Thoracic aorta (tissue), 2 donors: Measurements from ENCODE around the gene TBXA2R. TPM values are rescaled to one million over a fixed set of nuclear protein-coding genes. Genes with fewer than 3 reads are reported as not detected.

Source experiments
- ATAC-seq: fragments of 150-250 bp; one replicate; pipeline ENCODE4 v1.8.0; 2017; ENCODE audit warnings: low read depth; ENCODE audit not compliant: insufficient number of reproducible peaks, low FRiP score
- DNase-seq: peaks from one replicate; pipeline ENCODE4 v3.0.0-alpha.2; 2020; ENCODE audit warnings: low spot score
- H3K27ac ChIP-seq, 2 donors: fragments of 200-600 bp; sonication (generic); 1 replicate in 1 of 2; 2 replicates in 1 of 2; pipeline ENCODE4 v1.5.1; 2016; ENCODE audit warnings: mild to moderate bottlenecking in 2 of 2, moderate library complexity in 2 of 2
- H3K27me3 ChIP-seq: fragments of 200-600 bp; sonication (generic); replicated peaks from 2 replicates; pipeline ENCODE4 v1.6.0; 2016; ENCODE audit warnings: mild to moderate bottlenecking; ENCODE audit not compliant: insufficient read depth
- H3K36me3 ChIP-seq: fragments of 200-600 bp; sonication (generic); one replicate; pipeline ENCODE4 v1.5.1; 2016
- H3K4me1 ChIP-seq, 2 donors: fragments of 200-600 bp; sonication (generic); 1 replicate in 1 of 2; 2 replicates in 1 of 2; pipeline versions ENCODE4 v1.5.1 to v1.6.0; 2016; ENCODE audit warnings: low read depth in 2 of 2, mild to moderate bottlenecking in 1 of 2; ENCODE audit not compliant: control insufficient read depth in 1 of 2
- H3K4me3 ChIP-seq: fragments of 200-600 bp; sonication (generic); 2 replicates; pipeline ENCODE4 v1.5.1; 2016; ENCODE audit warnings: mild to moderate bottlenecking
- H3K9me3 ChIP-seq: fragments of 200-600 bp; sonication (generic); 2 replicates; pipeline ENCODE4 v1.5.1; 2016
- CTCF ChIP-seq: fragments of 200-600 bp; sonication (generic); IDR thresholded peaks from one replicate; pipeline ENCODE4 v1.5.1; 2019; ENCODE audit warnings: antibody characterized with exemption
- total RNA-seq, 2 donors: library from RNA; depleted of rRNA; stranded (reverse); fragments of >200 nt; gene quantifications; one replicate each; pipeline versions ENCODE4 v1.1.0 to v1.2.3, GENCODE V29; 2016

The TBXA2R gene
- total RNA-seq, 2 donors from 2014 or later = 29.4 to 39.1 TPM

DNA sequence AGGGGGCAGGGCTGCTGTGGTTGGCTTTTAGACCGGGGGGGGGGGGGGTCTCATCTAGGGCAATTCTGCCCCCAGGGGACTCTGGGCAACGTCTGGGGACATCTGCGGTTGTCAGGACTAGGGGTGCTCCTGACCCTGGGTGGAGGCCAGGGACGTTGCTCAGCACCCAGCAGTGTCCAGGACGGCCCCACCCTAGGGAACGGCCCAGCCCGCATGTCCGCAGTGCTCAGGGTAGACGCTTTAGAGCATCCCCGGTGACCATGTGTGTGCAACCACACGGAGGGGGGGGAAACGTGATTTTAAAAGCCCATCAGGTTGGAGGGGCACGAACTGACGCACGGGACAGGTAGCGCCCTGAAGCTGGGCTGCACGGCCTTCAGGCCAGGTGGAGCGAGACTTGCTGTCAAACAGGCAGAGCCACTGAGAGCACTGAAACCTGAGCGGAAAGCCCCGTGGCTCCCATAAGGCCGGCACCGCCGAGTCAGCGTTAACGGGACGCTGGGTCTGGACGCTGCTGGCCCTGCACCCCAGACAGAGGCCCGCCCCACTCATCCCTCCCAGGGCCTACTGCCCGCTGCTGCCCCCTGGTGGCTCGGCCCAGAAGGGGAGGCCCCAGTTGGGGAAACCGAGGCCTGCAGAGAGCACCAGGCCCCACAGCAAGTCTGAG lies 11.6 kb upstream of the TBXA2R start:
- Histone ChIP-seq H3K27me3 (no peaks in the 10 kb centered on the region), H3K9me3 (no peaks in the 10 kb centered on the region), H3K4me3 (peak overlapping the region; percentile 22), H3K36me3 (peaks cover 19% of the 10 kb centered on the region), H3K4me1 (peaks cover 3 to 4% of the 10 kb centered on the region in 2 donors), H3K27ac (no peak overlapping the region)
- DNase-seq (no peak), ATAC-seq (no peak)
- peak; percentile 99 for TF ChIP-seq CTCF

DNA sequence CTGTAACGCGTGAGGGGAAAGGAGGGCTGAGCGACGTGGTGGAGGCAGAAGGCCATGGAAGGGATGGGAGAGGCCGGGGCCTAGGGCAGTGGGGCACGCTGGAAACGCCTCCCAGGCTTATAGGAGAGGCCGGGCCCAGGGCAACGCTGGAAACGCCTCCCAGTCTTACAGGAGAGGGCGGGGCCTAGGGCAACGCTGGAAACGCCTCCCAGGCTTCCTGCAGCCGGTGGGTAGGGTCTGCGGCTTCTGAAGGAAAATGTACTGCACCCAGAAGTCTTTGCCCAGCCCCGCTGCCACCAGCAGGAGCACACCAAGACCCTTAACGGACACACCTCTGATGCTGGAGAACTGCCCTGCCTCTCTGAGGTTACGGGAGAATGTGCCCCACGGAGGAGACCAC lies 10.8 kb upstream of the TBXA2R start:
- Histone ChIP-seq H3K27me3 (no peaks in the 10 kb centered on the region), H3K36me3 (peaks cover 19% of the 10 kb centered on the region), H3K4me3 (no peak overlapping the region), H3K9me3 (no peaks in the 10 kb centered on the region), H3K4me1 (peaks cover 3 to 4% of the 10 kb centered on the region in 2 donors), H3K27ac (no peak overlapping the region)
- ATAC-seq = no peak
- DNase-seq = no peak
- no peak for TF ChIP-seq CTCF

DNA sequence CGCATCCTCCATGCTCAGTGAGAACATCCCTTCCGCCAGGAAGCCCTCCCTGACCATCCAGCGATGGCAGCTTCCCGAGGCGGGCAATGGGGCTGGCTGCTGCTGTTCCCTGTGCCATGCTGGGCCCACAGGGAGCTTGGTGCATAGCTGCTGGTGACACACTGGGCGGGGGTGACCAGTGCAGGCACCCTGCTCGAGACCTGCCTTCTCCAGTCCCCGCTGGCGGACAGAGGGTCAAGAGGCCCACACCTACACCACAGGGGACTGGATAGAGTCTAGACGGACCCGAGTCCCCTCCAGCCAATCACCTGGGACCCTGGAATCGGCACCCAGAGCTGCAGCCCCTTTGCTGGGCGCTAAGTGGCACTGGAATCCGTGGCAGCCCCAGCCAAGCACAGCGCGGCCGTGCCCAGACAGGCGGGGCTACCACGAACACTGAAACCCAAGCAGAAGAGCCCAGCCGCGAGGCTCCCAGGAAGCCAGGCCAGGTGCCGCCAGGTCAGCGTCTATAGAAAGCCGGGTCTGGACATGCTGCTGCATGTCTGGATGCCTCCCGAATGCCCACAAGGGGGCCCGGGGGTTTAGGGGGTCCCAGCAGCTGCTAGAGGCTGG lies 9.0 kb upstream of the TBXA2R start:
- H3K27me3 ChIP-seq = no peaks in the 10 kb centered on the region
- H3K4me3 ChIP-seq = no peak overlapping the region
- H3K27ac ChIP-seq = no peak overlapping the region
- no peak for TF ChIP-seq CTCF
- DNase-seq = no peak
- ATAC-seq = no peak
- no peaks in the 10 kb centered on the region for H3K9me3 ChIP-seq
- peaks cover 3 to 9% of the 10 kb centered on the region in 2 donors for H3K4me1 ChIP-seq
- peaks cover 18% of the 10 kb centered on the region for H3K36me3 ChIP-seq

- Histone ChIP-seq H3K36me3 (peaks cover 18% of the 10 kb centered on the region), H3K27ac (no peak overlapping the region)
- no peak for DNase-seq
These were observed 8.3 kb upstream of the TBXA2R start for GRCh38 chr19:3614858-3615505.

More at GRCh38 chr19:3614858-3615505, 8.3 kb upstream of the TBXA2R start:
- TF ChIP-seq CTCF = no peak
- no peaks in the 10 kb centered on the region for H3K9me3 ChIP-seq
- peaks cover 5 to 15% of the 10 kb centered on the region in 2 donors for H3K4me1 ChIP-seq
- H3K27me3 ChIP-seq = no peaks in the 10 kb centered on the region
- ATAC-seq = no peak
- H3K4me3 ChIP-seq = no peak overlapping the region
